Measurements from ENCODE around the gene DCXR.

DNA sequence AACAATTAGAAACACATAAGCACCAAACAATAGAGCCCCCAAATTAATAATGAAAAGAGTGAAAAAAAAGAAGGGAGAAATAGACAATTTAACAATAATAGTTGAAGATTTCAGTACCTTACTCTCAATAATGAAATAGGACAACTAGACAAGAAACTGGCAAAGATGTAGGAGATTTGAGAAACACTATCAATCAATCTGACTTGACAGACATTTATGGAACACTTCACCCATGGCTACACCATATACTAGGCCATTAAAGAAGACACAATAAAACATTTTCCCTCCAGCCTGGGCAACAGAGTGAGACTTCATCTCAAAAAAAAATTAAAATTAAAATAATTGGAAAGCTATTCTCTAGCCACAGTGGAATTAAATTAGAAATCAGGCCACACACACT, 33.1 kb upstream of the DCXR start:
- TF ChIP-seq, protein P1, sequence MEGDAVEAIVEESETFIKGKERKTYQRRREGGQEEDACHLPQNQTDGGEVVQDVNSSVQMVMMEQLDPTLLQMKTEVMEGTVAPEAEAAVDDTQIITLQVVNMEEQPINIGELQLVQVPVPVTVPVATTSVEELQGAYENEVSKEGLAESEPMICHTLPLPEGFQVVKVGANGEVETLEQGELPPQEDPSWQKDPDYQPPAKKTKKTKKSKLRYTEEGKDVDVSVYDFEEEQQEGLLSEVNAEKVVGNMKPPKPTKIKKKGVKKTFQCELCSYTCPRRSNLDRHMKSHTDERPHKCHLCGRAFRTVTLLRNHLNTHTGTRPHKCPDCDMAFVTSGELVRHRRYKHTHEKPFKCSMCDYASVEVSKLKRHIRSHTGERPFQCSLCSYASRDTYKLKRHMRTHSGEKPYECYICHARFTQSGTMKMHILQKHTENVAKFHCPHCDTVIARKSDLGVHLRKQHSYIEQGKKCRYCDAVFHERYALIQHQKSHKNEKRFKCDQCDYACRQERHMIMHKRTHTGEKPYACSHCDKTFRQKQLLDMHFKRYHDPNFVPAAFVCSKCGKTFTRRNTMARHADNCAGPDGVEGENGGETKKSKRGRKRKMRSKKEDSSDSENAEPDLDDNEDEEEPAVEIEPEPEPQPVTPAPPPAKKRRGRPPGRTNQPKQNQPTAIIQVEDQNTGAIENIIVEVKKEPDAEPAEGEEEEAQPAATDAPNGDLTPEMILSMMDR (IDR thresholded peaks at IDR 0.05; ENCODE audit: low read length), result no peak
- no peak for TF ChIP-seq EZH2 (IDR thresholded peaks at IDR 0.05; ENCODE audit: borderline replicate concordance, low read length)

Measured in OCI-LY1 (cell line).